ENCODE data around the gene KHDC1L.
"Not testable (repeated sequence)": the region's sequence is repeated elsewhere in the genome, so short reads cannot be mapped to it uniquely, and the experiment has no call there.

The KHDC1L gene

DNA sequence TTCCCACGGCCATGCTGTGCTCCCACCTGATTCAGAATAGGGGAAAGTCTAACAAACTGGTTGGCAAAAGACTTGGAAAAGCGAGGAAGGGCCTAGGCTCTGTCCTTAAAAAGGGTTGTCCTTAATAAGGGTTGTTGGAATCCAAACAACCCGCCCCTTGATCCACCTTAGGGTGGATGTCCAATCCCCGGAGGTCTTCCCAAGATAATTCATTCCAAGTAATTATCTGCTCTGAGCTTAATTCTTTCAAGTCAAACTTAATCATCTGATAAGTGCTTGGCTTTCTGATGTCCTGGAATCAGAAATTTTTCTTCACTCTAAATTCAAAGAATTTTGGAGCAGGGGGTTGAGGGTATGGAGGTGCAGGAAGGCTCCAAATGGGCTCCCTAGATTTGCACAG, at the start of gene KHDC1L:
Gene KHDC1L (minus strand): TSS at position 101 of the 400 bp plus-strand sequence. CDS start 88 bp downstream, at position 13.
- no peak for DNase-seq (ENCODE audit: low spot score)

- not testable (repeated sequence) for DNase-seq (ENCODE audit: low spot score)
These were observed 44.0 kb upstream of the KHDC1L start for GRCh38 chr6:73269296-73269695.

DNA sequence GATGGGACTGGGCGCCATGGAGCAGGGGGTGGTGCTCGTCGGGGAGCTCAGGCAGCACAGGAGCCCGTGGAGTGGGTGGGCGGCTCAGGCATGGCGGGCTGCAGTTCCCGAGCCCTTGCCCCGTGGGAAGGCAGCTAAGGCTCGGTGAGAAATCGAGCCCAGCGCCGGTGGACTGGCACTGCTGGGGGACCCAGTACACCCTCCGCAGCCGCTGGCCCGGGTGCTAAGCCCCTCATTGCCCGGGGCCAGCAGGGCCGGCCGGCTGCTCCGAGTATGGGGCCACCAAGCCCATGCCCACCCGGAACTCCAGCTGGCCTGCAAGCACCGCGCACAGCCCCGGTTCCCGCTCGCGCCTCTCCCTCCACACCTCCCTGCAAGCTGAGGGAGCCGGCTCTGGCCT, 43.6 kb upstream of the KHDC1L start:
- not testable (repeated sequence) for DNase-seq (ENCODE audit: low spot score)

GRCh38 chr6:73264446-73264845, 39.1 kb upstream of the KHDC1L start:
- no peak for DNase-seq (ENCODE audit: low spot score)

DNA sequence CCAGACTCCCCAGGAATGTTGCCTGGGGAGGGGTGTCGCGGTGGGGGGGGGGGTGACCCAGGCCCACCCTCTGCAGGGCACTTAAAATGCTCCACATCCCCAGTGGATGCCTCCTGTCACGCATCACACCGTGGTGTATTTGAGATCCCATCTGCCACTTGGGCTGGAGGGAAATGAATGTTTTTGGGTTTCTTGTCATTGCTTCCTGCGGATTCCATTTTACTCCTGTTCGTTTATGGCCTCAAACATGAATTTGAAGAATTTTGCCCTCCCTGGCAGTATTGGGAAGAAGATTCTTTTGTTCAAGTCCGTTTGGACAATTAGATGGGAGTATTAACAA, 38.2 kb upstream of the KHDC1L start:
- no peak for DNase-seq (ENCODE audit: low spot score)

DNA sequence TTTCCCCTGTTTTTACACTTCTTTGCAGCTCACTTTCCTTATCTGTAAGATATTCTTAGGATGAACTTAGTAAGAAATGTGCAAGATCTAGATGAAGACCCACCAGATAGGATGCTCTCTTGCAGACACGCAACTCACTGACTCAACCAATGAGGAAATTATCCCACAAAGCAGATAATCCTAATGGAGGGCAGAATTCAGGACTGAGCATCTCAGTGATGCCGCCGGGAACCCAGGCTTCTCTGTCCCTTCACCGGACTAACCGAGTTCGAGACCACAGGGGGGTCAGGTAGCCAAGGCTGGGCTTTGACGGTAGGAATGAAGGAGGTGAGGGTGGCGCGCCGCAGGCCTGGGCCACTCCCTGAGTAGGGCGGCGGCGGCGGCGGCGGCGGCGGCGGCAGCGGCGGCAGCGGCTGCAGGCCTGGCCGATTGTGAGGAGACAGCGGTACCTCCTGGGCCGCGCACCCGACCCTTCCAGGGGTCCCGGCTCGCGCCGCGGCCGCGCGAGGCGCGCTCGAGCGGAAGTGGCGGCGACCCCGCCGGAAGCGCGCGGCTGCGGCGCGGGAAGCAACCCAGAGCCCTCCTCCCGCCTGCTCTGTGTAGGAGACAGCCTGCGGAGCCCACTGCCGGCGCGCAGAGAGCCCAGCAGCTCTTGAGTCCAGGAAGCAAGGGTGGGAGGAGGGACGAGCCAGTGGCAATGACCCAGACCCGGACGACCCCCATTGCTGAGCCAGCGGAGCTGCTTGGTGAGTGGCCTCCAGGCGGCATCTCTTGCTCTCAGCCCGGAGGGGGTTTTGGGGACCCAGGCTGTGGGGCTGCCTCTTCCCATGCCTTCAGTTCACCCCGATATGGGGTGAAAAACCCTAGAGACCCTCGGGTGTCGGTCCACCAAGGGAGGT, 37.6 kb upstream of the KHDC1L start, which contains the start of gene KHDC1:
Gene KHDC1 (minus strand): TSS at position 526 of the 899 bp plus-strand sequence. CDS start 20,679 bp downstream, outside the sequence.
- peak; percentile 77 for DNase-seq (ENCODE audit: low spot score)

DNA sequence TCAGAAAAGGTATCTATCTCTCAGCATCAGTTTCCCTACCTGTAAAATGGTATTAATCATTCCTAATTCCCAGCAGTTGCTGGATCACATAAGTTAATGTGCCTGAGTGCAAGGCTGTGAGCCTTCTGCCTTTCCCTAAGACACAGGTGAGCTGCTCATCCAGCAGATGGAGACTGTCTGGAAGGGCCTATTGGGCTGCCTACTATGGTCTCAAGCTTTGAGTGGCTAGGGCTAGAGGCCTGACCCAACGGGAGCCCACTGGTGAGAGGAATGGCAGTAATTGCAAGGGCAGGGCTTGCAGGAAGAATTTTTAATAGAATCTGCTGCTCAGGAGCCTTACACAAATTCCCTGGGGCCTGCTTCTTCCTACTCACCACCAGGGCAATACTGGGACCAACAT, 33.4 kb upstream of the KHDC1L start:
- DNase-seq (ENCODE audit: low spot score): no peak

DNA sequence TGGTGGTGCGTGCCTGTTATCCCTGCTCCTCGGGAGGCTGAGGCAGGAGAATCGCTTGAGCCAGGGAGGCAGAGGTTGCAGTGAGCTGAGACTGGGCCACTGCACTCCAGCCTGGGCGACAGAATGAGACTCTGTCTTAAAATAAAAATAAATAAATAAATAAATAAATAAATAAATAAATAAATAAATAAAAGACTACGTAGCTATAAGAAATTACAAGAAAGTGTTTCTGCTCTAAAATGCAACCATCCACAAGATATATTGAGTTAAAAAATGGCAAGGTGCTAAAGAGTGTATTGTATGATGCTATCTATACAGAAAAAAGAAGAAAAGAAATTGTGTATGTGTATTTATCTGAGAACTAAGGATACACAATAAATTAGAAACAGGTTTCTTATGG, 29.0 kb upstream of the KHDC1L start:
- not testable (repeated sequence) for DNase-seq (ENCODE audit: low spot score)

GRCh38 chr6:73252703-73253102, 27.4 kb upstream of the KHDC1L start:
- DNase-seq (ENCODE audit: low spot score): no peak

GRCh38 chr6:73250016-73250415, 24.7 kb upstream of the KHDC1L start:
- DNase-seq (ENCODE audit: low spot score): no peak

GRCh38 chr6:73248192-73248903, 23.1 kb upstream of the KHDC1L start:
- no peak for DNase-seq (ENCODE audit: low spot score)

DNA sequence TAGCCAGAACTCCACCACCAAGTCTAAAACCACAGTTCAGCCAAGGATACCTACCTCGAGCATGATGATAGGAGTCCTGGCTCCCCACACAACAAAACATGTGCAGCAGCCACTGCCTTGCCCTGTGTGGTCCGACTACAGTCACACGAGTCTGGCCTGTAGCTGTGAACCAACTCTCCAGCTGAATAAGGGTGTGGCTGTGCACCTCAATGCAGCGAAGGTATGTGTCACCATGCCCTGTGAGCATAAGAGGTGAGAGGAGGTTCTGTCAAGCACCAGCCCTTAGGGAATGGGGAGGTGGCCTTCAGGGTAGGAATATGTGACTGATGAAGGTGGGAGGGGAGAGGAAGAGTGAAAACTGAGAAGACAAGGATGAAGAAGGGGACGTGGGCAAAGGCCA, 16.7 kb upstream of the KHDC1L start:
- no peak for DNase-seq (ENCODE audit: low spot score)

- DNase-seq (ENCODE audit: low spot score): no peak
These were observed 15.4 kb upstream of the KHDC1L start for GRCh38 chr6:73240730-73241129.

GRCh38 chr6:73236144-73236750, 11.0 kb upstream of the KHDC1L start:
- DNase-seq (ENCODE audit: low spot score): no peak

- DNase-seq (ENCODE audit: low spot score): no peak
These were observed 9.4 kb upstream of the KHDC1L start for GRCh38 chr6:73234733-73235132.

DNA sequence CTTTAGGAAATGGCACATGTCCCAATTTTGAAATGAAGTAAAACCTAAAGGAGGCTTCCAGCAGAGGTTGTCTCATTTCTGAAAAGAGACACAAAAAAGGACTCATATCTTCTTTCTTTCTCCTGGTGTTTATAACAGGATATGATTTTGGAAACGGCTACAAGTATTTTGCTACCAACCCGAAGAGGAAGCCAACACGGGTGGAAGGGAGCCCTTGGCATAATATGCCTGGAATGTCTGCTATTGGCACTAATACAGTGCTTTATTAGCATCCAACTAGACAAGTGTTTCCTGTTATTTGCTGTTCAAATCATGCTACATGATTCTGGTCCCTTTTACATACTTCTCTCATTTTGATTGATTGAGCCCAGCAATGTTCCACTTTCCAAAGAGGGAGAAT, 8.7 kb upstream of the KHDC1L start:
- DNase-seq (ENCODE audit: low spot score): not testable (repeated sequence)

GRCh38 chr6:73233048-73233447, 7.8 kb upstream of the KHDC1L start:
- no peak for DNase-seq (ENCODE audit: low spot score)

GRCh38 chr6:73231986-73232391, 6.7 kb upstream of the KHDC1L start:
- DNase-seq (ENCODE audit: low spot score): no peak

DNA sequence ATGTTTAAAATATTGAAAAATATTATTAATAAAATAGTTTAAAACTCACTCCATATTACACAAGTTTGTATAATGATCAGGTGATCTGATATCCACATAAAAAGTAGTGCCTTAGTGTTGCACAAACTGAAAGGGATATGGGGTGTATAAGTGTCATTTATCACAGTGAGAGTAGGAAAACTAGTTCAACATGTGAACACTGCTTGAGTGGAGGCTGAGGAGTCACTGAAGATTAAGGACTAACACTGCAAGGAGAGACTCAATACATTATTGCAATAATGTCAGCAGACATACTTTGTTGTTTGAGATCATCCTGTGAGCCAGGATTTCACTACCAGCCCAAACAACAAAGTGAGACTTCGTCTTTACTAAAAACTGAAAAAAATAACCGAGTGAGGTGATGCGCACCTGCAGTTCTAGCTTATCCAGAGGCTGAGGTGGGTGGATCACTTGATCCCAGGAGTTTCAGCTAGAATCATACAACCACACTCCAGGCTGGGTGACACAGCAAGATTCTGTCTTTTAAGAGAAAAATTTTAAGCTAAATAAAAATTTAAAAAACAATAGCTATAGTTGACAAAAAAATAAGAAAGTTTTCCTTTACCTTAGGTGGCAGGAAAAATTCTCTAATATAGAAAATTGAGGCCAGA, 2.4 kb upstream of the KHDC1L start:
- no peak for DNase-seq (ENCODE audit: low spot score)

GRCh38 chr6:73216859-73217258, 8.4 kb downstream of the KHDC1L start:
- no peak for DNase-seq (ENCODE audit: low spot score)

DNA sequence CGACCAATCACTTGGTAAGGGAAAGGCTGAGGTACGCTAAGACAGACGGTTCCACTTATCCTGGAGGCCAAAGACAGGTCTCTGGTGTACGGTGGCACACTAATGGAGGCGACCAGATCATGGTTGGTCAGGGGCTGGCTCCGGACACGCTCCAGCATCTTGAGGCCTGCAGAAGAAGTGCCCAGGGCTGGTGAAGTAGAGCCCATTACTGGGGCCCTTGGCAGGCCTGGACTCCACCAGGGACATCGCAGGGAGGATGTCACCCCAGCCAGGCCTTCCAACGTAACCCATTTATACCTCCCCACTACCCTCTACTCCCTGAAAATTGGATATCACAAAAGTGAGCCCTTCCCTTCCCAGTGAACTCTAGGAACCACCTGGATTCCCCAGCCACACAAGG, 16.2 kb downstream of the KHDC1L start:
- no peak for DNase-seq (ENCODE audit: low spot score)

- no peak for DNase-seq (ENCODE audit: low spot score)
These were observed 18.0 kb downstream of the KHDC1L start for GRCh38 chr6:73207221-73207837.

Data from germinal center (tissue), 1 donor.